ENCODE measurements around the gene ATXN7L1.

The ATXN7L1 gene

DNA sequence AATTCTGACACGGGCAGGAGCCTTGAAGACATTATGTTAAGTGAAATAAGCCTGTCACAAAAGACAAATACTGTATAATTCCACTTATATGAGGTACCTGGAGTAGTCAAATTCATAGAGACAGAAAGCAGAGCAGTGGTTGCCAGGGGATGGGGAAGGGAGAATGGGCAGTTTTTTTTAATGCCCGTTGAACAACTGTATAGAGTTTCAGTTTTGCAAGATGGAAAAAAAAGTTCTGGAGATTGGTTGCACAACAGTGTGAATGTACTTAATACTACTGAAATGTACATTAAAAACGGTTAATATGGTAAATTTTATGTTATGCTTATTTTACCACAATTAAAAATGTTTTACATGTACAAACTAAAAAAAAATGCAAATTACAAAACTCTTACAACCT, 231.5 kb downstream of the ATXN7L1 start:
- DNase-seq (ENCODE audit: low read depth): no peak

DNA sequence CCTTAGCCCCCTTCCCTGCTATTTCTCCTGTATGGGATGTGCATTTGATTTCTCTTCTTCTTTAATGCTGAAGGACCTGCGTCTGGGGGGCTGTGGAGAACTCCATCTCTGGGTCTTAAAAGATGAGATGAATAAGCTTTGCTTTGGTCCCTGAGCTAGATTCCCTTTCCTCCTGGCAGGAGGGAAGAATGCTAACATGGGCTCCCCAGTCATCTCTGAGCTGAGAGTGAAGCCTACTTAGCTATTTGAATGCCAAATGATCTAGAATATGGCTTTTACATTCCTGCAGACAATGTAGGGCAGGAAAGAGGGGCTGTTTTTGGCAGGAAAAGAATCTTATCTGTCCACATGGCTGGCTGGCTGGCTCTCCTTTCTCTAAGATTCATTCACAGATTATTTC, 232.5 kb downstream of the ATXN7L1 start:
- no peak for DNase-seq (ENCODE audit: low read depth)

DNA sequence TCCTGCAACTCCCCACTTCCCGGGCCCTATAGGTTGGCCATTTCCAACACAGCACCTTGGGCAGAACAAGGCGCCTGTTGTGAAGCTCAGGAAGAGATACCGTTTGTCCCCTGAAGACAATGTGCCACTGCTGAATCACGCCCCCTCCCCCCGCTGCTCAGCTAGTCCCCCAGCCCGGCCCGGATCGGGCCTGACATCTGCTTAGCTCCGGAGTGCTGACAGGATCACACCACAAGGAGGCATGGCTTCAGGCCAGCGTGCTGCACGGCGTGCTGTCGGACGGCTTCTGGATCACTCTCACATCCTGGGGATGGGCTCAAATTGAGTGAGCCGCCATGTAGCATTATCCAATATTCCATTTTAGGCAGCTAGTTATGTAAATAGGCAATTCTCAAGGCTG, 233.0 kb downstream of the ATXN7L1 start:
- DNase-seq (ENCODE audit: low read depth): no peak

DNA sequence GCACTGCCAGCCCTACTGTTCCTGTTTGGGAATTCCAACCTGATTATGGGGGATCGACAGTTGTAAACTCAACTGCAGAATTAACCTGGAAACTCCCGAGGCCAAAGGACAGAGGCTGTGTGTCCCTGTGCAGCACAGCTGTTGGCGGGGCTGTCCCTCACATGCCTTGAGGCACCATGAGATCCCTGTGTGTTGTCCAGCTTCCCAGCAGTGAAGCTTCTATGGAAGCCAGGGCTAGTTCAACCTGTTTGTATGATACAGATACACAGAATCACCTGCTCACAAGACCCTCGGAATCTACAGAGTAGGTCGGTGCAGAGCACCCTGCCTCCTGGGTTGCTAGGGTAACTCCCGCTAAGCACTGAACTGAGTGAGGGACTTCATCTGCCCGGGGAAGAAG, 234.1 kb downstream of the ATXN7L1 start:
- DNase-seq (ENCODE audit: low read depth): no peak

DNA sequence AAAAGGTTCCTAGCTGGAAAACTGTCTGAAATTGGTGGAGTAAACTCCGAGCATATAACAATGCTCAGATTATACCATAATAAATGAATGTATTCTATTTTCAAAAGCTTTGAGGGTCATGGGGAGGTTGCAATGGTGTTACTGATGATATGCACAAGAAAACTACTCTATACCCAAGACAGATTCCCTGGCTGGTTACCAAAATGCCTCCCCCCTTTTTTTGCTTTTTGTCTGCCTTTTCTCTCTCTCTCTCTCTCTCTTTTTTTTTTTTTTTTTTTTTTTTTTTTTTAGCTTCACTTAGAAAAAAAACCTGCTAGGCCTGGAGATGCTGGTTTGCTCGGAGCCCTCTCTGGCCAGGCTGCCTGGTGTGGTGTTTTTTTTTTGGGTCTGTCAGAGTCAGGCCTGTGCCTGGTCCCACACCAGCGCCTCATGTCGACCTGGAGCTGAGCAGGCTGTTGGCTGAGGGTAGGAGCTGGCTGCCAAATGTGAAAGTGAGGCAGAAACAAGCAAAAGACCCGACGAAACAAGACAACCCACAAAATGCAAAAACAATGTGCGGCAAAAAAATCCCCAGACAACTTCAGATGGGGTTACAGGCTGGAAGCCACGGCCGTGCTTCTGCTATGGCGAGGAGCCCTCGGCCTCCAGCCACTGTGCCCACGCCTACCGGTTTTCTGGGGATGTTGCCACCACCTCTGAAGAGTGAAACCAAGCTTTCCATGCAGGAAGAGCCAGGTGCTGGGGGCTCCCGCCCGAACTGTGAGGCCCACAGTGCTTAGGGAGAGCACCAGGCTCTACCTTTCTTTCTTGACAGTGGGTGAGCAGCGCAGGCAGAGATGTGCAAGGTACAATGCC, 235.2 kb downstream of the ATXN7L1 start:
- DNase-seq (ENCODE audit: low read depth): no peak

DNA sequence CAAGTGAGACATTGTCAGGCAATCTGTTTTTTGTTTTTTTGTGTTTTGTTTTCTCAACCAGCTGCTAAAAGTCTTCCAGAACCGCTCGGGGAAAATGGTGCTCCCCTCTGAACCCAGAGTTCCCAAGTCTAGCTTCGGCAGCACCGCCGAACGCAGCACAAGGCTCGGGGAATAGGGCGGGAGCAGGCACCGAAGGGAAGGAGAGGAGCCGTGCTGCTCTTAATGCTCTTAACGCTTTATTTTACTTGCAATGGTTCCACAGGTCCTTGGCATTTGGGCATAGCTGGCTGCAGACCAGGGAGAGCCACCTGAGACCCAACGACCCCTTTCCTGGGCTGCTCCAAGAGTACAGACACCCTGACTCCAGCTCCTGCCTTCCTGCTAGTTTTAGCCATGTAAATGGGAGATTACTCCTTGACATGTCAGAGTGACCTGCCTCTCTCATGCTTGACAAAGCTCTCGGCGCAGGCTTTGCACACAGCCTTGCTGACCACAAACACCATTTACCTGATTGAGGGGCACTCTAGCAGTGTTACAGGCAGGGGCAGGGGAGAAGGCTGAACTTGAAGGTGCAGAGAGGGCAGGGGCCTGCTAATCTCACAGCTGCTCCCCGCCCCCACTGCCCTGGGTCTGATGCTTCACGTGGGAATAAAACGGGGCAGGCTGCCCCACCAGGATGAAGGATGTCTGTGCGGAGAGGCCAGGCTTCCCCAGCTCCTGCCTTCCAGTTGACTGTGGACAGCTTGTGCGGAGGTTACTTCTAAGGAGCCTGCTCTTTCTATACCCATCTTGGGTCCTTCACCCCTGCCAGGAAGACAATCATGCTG, 236.5 kb downstream of the ATXN7L1 start:
- DNase-seq (ENCODE audit: low read depth): no peak

DNA sequence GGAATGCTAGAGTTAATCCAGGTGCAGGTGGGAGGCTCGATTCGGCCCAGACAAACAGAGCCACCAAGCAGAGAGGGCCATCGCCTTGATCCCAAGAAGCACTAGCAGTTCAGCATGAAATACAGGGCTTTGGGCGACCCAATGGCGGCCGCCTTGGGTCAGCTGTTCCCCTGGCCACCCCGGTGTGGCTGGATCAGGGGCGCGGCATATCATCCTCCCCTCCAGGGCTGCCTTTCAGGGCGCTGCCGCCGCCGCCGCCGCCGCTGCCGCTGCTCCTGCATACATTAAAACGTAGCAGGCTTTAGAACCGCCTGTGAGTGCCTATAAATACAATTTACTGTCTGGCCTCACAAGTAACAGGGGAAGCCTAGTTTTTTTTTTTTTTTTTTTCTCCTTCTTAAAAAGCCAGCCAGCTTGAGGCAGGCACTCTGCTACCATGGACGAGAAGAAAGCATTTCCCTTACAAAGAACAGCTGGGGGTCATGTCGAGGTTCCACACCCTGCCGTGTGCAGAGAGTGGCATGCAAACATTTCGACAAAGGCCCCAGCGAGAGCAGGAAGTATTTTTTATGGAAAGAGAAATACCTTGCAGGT, 237.4 kb downstream of the ATXN7L1 start:
- no peak for DNase-seq (ENCODE audit: low read depth)

DNA sequence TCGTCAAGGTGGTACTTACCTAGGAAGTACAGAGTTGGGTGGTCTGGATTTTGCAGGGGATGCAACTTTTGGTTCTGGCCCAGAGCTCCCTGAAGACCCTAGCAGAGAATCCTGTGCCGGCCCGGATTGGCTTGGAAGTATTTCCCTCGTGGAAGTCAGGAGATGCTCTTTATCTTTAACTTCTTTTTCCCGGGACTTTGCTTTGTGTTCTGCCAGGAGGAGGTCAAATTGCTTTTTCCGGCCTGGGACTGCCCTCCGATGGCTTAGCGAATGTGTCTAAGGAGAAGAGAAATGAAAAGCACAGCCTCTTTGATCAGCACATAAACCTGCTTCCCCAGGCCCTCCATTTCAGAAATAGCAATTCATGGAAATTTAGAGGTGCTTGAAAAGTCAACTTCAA, 238.1 kb downstream of the ATXN7L1 start:
- DNase-seq (ENCODE audit: low read depth): no peak

DNA sequence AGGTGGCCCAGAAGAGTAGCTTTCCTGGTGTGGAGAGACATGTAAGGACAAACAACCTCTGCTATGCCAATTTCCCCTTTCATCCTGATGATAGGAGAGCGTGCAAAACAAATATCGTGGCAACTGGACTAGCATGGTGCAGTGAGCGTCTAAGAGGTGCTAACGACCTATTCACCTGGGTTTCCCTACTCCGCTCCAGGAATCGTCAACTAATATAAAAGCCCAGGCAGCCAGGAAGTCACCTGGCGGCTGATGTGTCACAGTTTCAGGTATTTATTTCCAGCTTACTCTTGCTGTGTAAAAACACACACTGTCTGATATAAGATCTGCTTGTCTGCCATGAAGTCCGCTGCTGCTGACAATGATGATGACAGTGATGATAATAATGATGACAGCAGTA, 238.6 kb downstream of the ATXN7L1 start:
- no peak for DNase-seq (ENCODE audit: low read depth)

DNA sequence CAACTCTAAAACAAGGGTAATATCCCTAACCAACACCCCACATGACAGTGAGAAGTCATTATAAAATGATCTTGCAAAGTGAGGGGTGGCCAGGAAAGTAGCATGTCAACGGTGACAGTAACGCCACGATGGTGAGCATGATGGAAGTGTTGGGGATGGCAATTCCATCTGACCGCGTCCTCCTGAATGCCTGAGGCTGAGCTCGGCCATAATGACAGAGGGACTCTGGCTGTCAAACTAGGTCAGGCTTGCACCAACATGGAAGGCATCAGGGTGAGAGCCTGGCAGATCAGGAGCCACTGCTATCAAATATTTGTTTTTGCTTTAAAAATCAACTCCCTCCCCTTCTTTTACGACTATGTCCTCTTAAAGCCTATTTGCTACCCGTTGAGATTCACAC, 239.4 kb downstream of the ATXN7L1 start:
- DNase-seq (ENCODE audit: low read depth): no peak

DNA sequence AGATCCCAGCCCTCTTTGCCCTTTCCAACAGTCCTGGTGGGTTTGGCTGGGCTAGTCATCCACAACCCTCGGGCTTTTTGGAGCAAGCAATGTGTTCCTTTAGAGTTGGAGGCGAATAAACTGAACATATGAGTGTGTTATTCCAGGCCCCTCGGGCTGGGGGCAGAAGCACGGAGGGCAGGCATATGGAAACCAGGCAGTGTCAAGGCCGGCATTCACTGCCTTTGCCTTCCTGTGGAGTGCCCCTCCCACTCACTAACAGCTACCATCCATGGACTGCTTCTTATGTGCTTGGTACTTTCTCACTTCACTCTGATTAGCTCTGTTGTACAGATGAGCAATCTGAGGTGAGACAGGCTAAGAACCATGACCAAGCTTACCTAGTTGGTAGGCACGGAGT, 241.2 kb downstream of the ATXN7L1 start:
- DNase-seq (ENCODE audit: low read depth): no peak

DNA sequence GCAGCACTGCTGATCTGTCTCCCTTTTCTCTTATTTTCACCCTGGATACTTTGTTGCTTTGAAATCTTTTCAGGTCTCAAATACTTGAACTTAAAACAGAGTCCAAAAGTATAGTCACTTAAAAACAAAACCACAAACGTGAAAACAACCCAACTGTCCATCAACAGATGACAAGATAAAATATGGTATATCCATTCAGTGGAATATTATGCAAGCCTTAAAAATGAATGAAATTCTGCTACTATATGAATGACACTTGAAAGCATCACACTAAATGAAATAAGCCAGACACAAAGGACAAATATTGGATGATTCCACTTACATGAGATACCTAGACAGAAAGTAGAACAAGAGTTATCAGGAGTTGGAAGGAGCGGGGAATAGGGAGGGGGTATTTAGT, 250.4 kb downstream of the ATXN7L1 start:
- no peak for DNase-seq (ENCODE audit: low read depth)

DNA sequence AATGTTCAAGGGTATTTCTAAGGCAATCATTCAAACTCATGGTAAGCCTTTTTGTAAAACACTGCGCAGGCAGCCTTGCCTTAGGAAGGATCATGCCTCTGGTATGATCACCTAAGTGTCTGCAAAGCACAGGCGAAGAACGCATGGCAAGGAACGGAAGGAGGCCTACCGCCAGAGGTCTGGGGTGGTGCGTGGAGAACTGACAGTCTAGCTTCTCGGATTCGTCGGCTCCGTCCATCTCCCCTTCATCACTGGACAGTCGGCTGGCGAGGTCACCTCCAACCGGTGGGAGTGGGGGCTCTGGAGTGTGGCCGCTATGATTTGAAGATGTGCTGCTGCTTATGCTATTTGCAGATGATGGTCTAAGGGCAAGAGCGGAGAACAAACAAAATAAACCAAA, 252.5 kb downstream of the ATXN7L1 start:
- DNase-seq (ENCODE audit: low read depth): no peak

DNA sequence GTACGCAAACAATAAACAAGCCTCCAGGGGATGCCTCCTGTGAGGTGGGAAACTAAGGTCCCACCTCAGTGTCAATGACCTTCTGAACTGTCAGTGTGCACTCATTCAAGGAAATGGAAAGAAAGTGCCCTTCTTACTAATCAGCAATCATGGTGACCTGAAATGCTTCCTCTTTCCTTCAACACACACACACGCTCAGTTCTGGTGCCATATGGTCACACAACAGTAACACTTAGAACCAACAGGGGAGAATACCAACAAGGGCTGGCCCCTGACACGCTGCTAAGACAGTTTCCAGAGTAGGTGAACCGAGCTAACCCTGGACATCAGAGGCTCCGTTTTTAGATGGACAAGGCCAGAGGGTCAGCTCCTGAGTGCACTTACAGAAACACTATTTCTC, 253.0 kb downstream of the ATXN7L1 start:
- DNase-seq (ENCODE audit: low read depth): no peak

DNA sequence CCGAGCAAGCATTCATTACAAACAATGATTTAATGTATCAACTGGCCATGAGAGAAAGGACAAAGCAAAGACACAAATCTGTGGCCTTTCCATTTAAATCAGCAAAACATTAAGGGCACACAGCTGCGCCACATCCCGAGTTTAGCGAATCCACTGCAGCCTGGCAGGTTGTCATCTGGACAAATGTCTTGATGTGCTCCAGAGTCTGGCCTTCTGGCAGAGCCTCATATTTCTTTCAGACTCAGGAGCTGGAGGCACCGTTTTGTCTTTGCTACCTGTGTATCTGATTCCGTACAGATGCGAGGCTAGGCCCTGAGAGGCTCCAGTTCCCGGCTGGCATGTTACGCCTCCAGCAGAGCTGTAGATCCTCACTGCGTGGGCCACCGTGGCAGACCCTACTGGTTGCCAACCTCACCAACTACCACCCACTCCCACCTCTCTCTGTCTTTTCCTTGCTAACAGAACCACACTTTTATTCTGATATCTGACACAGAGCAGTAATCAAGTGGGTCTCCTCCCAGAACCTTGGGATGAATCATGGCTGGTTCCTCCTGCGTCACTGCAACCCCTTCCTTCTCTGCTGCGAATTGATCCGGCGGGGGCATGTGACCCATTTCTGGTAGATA, 254.2 kb downstream of the ATXN7L1 start:
- no peak for DNase-seq (ENCODE audit: low read depth)

DNA sequence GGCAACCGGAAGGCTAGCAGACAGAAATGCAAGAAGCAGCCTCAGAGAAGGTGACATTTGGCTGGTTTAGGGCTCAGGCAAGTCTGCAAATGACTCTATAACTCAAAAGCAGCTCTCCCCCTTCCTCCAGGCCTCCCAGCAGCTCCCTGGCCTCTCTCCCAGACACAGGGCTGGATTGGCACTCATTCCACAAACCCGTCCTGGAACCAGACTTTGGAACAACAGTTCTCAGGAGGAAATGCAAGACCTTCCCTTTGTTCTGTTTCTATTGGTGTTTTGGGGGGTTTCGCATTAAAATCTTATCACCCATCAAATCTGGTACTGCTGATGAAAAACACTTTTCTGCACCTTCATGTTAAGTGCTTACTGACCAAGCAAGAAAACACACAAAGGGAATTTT, 254.8 kb downstream of the ATXN7L1 start:
- DNase-seq (ENCODE audit: low read depth): no peak

DNA sequence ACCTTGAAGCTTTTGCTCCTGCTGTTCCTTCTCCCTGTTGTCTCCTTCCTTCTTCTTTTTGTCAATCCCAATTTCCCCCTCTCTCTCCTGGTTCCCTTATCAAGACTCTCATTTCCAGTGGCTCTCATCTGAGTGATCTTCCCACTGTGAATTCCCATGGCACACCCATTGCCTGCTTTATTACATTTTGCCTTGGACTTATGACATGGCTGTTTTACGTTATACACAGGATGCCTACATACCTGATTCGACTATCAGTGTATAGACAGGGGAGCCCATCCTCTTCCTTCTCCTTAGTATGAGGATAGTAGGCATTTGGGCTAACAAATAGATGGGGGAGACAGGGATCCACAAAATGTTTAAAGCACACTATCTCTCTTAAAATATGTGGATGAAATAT, 255.2 kb downstream of the ATXN7L1 start:
- DNase-seq (ENCODE audit: low read depth): no peak

DNA sequence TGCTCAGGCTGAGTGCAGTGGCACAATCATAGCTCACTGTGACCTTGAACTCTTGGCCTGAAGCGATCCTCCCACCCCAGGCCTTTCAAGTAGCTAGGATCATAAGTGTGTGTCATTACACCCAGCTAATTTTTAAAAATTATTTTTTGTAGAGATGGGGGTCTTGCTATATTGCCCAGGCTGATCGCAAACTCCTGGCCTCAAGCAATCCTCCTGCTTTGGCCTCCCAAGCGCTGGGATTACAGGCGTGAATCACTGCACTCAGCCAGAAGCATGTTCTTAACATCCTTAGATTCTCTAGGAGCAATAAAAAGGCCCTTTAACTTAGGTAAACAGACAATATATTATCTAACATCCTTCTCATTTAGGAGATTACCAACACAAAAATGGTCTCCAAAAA, 256.8 kb downstream of the ATXN7L1 start:
- DNase-seq (ENCODE audit: low read depth): no peak

DNA sequence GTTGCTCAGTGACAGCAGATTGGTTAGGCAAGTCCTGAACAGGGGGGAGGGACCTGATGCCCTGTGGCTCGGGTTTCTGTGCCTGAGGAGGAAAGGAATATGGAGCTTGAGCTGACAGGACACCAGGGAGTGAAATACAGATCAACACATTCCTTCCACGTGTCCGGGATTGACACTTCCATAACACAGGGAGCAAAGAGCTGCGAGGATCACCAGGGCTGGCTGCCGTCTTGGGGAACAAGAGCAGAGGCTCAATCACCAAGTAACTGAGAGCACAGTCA, 258.4 kb downstream of the ATXN7L1 start:
- DNase-seq (ENCODE audit: low read depth): no peak

DNA sequence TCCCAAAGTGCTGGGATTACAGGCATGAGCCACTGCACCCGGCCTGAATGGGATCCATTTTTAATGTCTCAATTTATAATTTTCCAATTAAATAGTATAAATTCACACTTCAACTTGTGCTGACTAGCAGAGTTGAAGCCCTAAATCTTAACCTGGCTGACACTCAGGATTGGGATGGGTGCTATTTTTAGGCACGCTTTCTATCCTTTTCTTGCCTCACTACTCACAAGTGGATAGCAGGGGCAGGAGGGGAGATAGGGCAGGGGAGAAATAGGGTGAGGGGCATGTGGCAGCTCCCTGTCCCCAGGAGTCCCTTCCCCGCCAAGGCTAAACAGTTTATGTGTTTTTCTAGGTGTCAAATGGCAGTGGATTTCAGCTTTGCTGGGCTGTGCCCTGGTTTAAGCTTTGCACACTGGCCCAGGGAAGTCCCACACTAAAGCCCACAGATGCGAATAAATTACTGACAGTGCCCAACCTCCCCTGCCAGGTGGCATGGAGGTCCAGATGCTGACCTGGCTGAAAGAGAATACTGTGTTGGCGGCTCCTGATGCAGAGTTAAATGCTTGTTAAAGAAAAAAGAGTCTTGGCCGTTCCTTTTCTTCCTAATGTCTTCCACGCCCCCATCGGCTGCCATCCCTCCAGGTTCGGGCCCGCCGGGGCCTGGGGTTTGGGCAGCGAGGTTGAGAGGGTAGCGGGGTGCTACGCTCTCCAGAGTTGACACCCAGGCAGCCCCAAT, 259.0 kb downstream of the ATXN7L1 start:
- DNase-seq (ENCODE audit: low read depth): no peak

DNA sequence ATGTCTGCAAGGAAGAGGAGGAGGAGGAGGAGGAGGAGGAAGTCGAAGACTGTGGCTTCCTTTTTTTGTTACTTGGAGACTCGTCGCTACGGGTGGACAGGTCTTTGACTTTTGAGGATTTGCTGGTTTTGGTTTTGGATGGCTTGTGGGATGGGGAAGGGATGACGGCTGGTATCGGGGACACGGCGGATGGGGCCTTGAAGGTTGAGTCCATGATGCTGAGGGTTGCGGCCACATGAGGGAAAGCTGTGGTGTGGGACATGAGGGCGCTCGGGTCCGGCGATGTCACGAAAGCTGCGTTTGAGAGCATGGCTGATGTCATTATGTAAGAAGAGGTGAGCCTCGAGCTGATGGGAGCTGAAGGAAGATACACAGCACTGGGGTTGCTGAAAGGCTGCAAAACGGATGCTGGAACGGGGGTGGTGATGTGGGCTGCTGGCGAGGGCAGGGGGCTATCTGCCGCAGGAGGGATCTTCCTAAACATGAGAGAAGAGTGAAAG, 262.0 kb downstream of the ATXN7L1 start:
- DNase-seq (ENCODE audit: low read depth): no peak

All from activated T-cell treated with anti-CD3 and anti-CD28 coated beads for 48 hours (primary cell).